Esophagus squamous epithelium (tissue), 4 donors: Measurements from ENCODE around the gene CREB3L1.

Experiments used
- CTCF ChIP-seq, 6 experiments: fragments of 450-650 bp in 4 of 6; fragments of 200-600 bp in 2 of 6; sonication (generic) in 2 of 6; IDR thresholded peaks; one replicate each; pipeline ENCODE4 v1.5.1; 2016 to 2019; ENCODE audit warnings: antibody characterized with exemption in 6 of 6, mild to moderate bottlenecking in 4 of 6, moderate library complexity in 4 of 6
- POLR2A ChIP-seq, 4 donors: fragments of 450-650 bp; IDR thresholded peaks; one replicate each; pipeline ENCODE4 v1.6.1; 2017; ENCODE audit warnings: antibody characterized with exemption in 4 of 4, mild to moderate bottlenecking in 4 of 4, moderate library complexity in 3 of 4

- TF ChIP-seq POLR2A (IDR thresholded peaks at IDR 0.05) (no peak), CTCF (IDR thresholded peaks at IDR 0.05) (no peak)
Measured at GRCh38 chr11:46253258-46254132, 24.0 kb upstream of the CREB3L1 start.
